Ishikawa (cell line): ENCODE data around the gene ISCA2.

Experiments used
- CEBPB ChIP-seq: IDR thresholded peaks from 2 replicates; pipeline ENCODE4 v1.6.1; 2012
- CREB1 ChIP-seq: IDR thresholded peaks from 2 replicates; pipeline ENCODE4 v1.6.1; 2012; ENCODE audit warnings: low read depth
- EGR1 ChIP-seq: IDR thresholded peaks from 2 replicates; pipeline ENCODE4 v1.6.1; 2012
- EP300 ChIP-seq: IDR thresholded peaks from 2 replicates; pipeline ENCODE4 v1.6.1; 2012; ENCODE audit warnings: borderline replicate concordance
- FOXM1 ChIP-seq: IDR thresholded peaks from 2 replicates; pipeline ENCODE4 v1.6.1; 2012; ENCODE audit warnings: low read depth, borderline replicate concordance
- MAX ChIP-seq: IDR thresholded peaks from 2 replicates; pipeline ENCODE4 v1.6.1; 2012
- RAD21 ChIP-seq: IDR thresholded peaks from 2 replicates; pipeline ENCODE4 v1.6.1; 2012; ENCODE audit warnings: low read depth
- REST ChIP-seq: IDR thresholded peaks from 2 replicates; pipeline ENCODE4 v1.6.1; 2012; ENCODE audit warnings: low read depth, mild to moderate bottlenecking
- TAF1 ChIP-seq: IDR thresholded peaks from 2 replicates; pipeline ENCODE4 v1.6.1; 2012; ENCODE audit warnings: low read depth, mild to moderate bottlenecking
- TCF12 ChIP-seq: IDR thresholded peaks from 2 replicates; pipeline ENCODE4 v1.6.1; 2012; ENCODE audit warnings: low read depth
- TEAD4 ChIP-seq: IDR thresholded peaks from 2 replicates; pipeline ENCODE4 v1.6.1; 2012
- USF1 ChIP-seq: IDR thresholded peaks from 2 replicates; pipeline ENCODE4 v1.6.1; 2012
- YY1 ChIP-seq: IDR thresholded peaks from 2 replicates; pipeline ENCODE4 v1.6.1; 2012; ENCODE audit warnings: low read depth
- ZBTB7A ChIP-seq: IDR thresholded peaks from 2 replicates; pipeline ENCODE4 v1.6.1; 2012; ENCODE audit warnings: low read depth

GRCh38 chr14:74531467-74531866, 37.9 kb downstream of the ISCA2 start:
- TF ChIP-seq USF1, result no peak
- peak; percentile 40; the same call in 1 of the 2 replicates for TF ChIP-seq RAD21
- no peak for TF ChIP-seq MAX
- TF ChIP-seq TAF1, result no peak
- no peak for TF ChIP-seq YY1
- no peak for TF ChIP-seq REST
- TF ChIP-seq ZBTB7A, result no peak
- TF ChIP-seq EP300, result no peak
- TF ChIP-seq FOXM1, result no peak
- no peak for TF ChIP-seq TCF12
- no peak for TF ChIP-seq EGR1
- no peak for TF ChIP-seq CEBPB
- no peak for TF ChIP-seq TEAD4
- TF ChIP-seq CREB1, result no peak
